ENCODE results near the gene PARVA. TPM values are rescaled to one million over a fixed set of nuclear protein-coding genes. Genes with fewer than 3 reads are reported as not detected.

PARVA gene
- polyA plus RNA-seq, 3 donors, result not detected

- no peak overlapping the region for H3K4me3 Mint-ChIP-seq
- Histone ChIP-seq H3K9ac (ENCODE audit: insufficient read depth, low read length, poor library complexity, severe bottlenecking) (no peak overlapping the region), H3K9me3 (replicated peaks in 1 of 2; ENCODE audit: control insufficient read depth in 1 of 2, insufficient read depth in 1 of 2, low read length in 2 of 2) (no peaks in the 10 kb centered on the region), H3K4me1 (ENCODE audit: control insufficient read depth in 1 of 2, insufficient read depth in 2 of 2, low read length in 2 of 2) (no peaks in the 10 kb centered on the region), H3K27me3 (ENCODE audit: control insufficient read depth in 2 of 2, insufficient read depth in 2 of 2, low read length in 2 of 2) (no peaks in the 10 kb centered on the region), H3K79me2 (ENCODE audit: insufficient read depth, low read length) (no peaks in the 10 kb centered on the region), H3K4me3 (replicated peaks in 1 of 3; ENCODE audit: low read depth in 2 of 3, low read length in 3 of 3) (no peak overlapping the region), H3K27ac (ENCODE audit: low read depth in 1 of 2, low read length in 2 of 2) (no peak overlapping the region), H3K4me2 (replicated peaks; ENCODE audit: extremely low read depth, low read length, poor library complexity, severe bottlenecking) (no peak overlapping the region), H3K36me3 (replicated peaks in 1 of 2; ENCODE audit: control insufficient read depth in 1 of 2, insufficient read depth in 2 of 2, low read length in 2 of 2) (no peaks in the 10 kb centered on the region), H4K20me1 (ENCODE audit: insufficient read depth, low read length) (no peaks in the 10 kb centered on the region), H2AFZ (ENCODE audit: insufficient read depth, low read depth, low read length, poor library complexity, severe bottlenecking) (no peak overlapping the region)
- no peaks in the 10 kb centered on the region for H3K4me1 Mint-ChIP-seq
- no peak overlapping the region for H3K27ac Mint-ChIP-seq
- H3K9me3 Mint-ChIP-seq, result peaks cover 0 to 7% (median 0%) of the 10 kb centered on the region in 7 donors
- H3K36me3 Mint-ChIP-seq, result no peaks in the 10 kb centered on the region
- no peak for DNase-seq
- 80% methylated on average over 1 of the region's 4 CpGs for WGBS (ENCODE audit: insufficient coverage)
- intact Hi-C loops (cut with micrococcal nuclease), result no loop called here
- TF ChIP-seq, protein P1, sequence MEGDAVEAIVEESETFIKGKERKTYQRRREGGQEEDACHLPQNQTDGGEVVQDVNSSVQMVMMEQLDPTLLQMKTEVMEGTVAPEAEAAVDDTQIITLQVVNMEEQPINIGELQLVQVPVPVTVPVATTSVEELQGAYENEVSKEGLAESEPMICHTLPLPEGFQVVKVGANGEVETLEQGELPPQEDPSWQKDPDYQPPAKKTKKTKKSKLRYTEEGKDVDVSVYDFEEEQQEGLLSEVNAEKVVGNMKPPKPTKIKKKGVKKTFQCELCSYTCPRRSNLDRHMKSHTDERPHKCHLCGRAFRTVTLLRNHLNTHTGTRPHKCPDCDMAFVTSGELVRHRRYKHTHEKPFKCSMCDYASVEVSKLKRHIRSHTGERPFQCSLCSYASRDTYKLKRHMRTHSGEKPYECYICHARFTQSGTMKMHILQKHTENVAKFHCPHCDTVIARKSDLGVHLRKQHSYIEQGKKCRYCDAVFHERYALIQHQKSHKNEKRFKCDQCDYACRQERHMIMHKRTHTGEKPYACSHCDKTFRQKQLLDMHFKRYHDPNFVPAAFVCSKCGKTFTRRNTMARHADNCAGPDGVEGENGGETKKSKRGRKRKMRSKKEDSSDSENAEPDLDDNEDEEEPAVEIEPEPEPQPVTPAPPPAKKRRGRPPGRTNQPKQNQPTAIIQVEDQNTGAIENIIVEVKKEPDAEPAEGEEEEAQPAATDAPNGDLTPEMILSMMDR (IDR thresholded peaks at IDR 0.05), result no peak
- H3K27me3 Mint-ChIP-seq (ENCODE audit: low read depth in 3 of 3), result peaks cover 0 to 8% (median 6%) of the 10 kb centered on the region in 3 donors
Observed at GRCh38 chr11:12478743-12479142, 101.4 kb downstream of the PARVA start.

- Mint-ChIP-seq H3K4me1 (no peaks in the 10 kb centered on the region), H3K36me3 (no peaks in the 10 kb centered on the region), H3K4me3 (no peak overlapping the region), H3K27ac (no peak overlapping the region), H3K9me3 (peaks cover 0 to 7% (median 2%) of the 10 kb centered on the region in 7 donors), H3K27me3 (ENCODE audit: low read depth in 3 of 3) (peaks cover 0 to 9% (median 6%) of the 10 kb centered on the region in 3 donors)
- no peak for DNase-seq
- WGBS (ENCODE audit: insufficient coverage), result no CpG with 5 or more reads among the region's 4 CpGs
- no peak overlapping the region for H3K9ac ChIP-seq (ENCODE audit: insufficient read depth, low read length, poor library complexity, severe bottlenecking)
- no peak overlapping the region for H3K27ac ChIP-seq (ENCODE audit: low read depth in 1 of 2, low read length in 2 of 2)
- no peak overlapping the region for H3K4me3 ChIP-seq (replicated peaks in 1 of 3; ENCODE audit: low read depth in 2 of 3, low read length in 3 of 3)
- TF ChIP-seq, protein P1 (IDR thresholded peaks at IDR 0.05), result no peak
- no peaks in the 10 kb centered on the region for H3K79me2 ChIP-seq (ENCODE audit: insufficient read depth, low read length)
- H3K4me2 ChIP-seq (replicated peaks; ENCODE audit: extremely low read depth, low read length, poor library complexity, severe bottlenecking), result no peak overlapping the region
- no peaks in the 10 kb centered on the region for H3K9me3 ChIP-seq (replicated peaks in 1 of 2; ENCODE audit: control insufficient read depth in 1 of 2, insufficient read depth in 1 of 2, low read length in 2 of 2)
- no peaks in the 10 kb centered on the region for H4K20me1 ChIP-seq (ENCODE audit: insufficient read depth, low read length)
- no peaks in the 10 kb centered on the region for H3K36me3 ChIP-seq (replicated peaks in 1 of 2; ENCODE audit: control insufficient read depth in 1 of 2, insufficient read depth in 2 of 2, low read length in 2 of 2)
- intact Hi-C loops (cut with micrococcal nuclease), result no loop called here
- no peaks in the 10 kb centered on the region for H3K27me3 ChIP-seq (ENCODE audit: control insufficient read depth in 2 of 2, insufficient read depth in 2 of 2, low read length in 2 of 2)
- H2AFZ ChIP-seq (ENCODE audit: insufficient read depth, low read depth, low read length, poor library complexity, severe bottlenecking), result no peak overlapping the region
- H3K4me1 ChIP-seq (ENCODE audit: control insufficient read depth in 1 of 2, insufficient read depth in 2 of 2, low read length in 2 of 2), result no peaks in the 10 kb centered on the region
Observed at GRCh38 chr11:12480401-12480800, 103.0 kb downstream of the PARVA start.
